GM23248 (cell line): ENCODE results near the gene MAPT. TPM values are rescaled to one million over a fixed set of nuclear protein-coding genes. Genes with fewer than 3 reads are reported as not detected.

Source experiments
- DNase-seq: peaks from one replicate; pipeline ENCODE4 v3.0.0-alpha.2; 2015
- H2AFZ ChIP-seq: fragments of 200-600 bp; sonication (generic); 2 replicates; pipeline ENCODE4 v1.6.1; 2016; ENCODE audit warnings: antibody characterized with exemption
- H3F3A ChIP-seq: fragments of 200-600 bp; sonication (generic); 2 replicates; pipeline ENCODE4 v1.6.1; 2016; ENCODE audit warnings: mild to moderate bottlenecking, antibody characterized with exemption, mixed run types; ENCODE audit not compliant: insufficient read depth
- H3K27ac ChIP-seq: fragments of 200-600 bp; sonication (generic); 2 replicates; pipeline ENCODE4 v1.5.1; 2016; ENCODE audit warnings: mild to moderate bottlenecking
- H3K27me3 ChIP-seq: fragments of 200-600 bp; sonication (generic); replicated peaks from 2 replicates; pipeline ENCODE4 v1.6.1; 2016; ENCODE audit warnings: mild to moderate bottlenecking; ENCODE audit not compliant: insufficient read depth
- H3K36me3 ChIP-seq: fragments of 200-600 bp; sonication (generic); 2 replicates; pipeline ENCODE4 v1.6.1; 2016; ENCODE audit warnings: low read depth, mild to moderate bottlenecking
- H3K4me1 ChIP-seq: fragments of 200-600 bp; sonication (generic); 2 replicates; pipeline ENCODE4 v1.6.1; 2016; ENCODE audit warnings: mild to moderate bottlenecking; ENCODE audit not compliant: insufficient read depth
- H3K4me2 ChIP-seq: fragments of 200-600 bp; sonication (generic); one replicate; pipeline ENCODE4 v1.6.1; 2016; ENCODE audit warnings: mild to moderate bottlenecking; ENCODE audit not compliant: unreplicated experiment
- H3K4me3 ChIP-seq: fragments of 200-600 bp; sonication (generic); 2 replicates; pipeline ENCODE4 v1.5.1; 2016; ENCODE audit warnings: mild to moderate bottlenecking
- H3K79me2 ChIP-seq: fragments of 200-600 bp; sonication (generic); 2 replicates; pipeline ENCODE4 v1.6.1; 2016; ENCODE audit warnings: mild to moderate bottlenecking; ENCODE audit not compliant: insufficient read depth
- H3K9ac ChIP-seq: fragments of 200-600 bp; sonication (generic); 2 replicates; pipeline ENCODE4 v1.6.1; 2016; ENCODE audit warnings: mild to moderate bottlenecking
- H3K9me2 ChIP-seq: fragments of 200-600 bp; sonication (generic); 2 replicates; pipeline ENCODE4 v1.6.1; 2016; ENCODE audit warnings: mixed run types, mild to moderate bottlenecking, moderate library complexity; ENCODE audit not compliant: insufficient read depth
- H3K9me3 ChIP-seq: fragments of 200-600 bp; sonication (generic); one replicate; pipeline ENCODE4 v1.6.1; 2017; ENCODE audit warnings: low read depth
- H4K20me1 ChIP-seq: fragments of 200-600 bp; sonication (generic); 2 replicates; pipeline ENCODE4 v1.6.0; 2016; ENCODE audit not compliant: insufficient read depth
- EZH2 ChIP-seq: fragments of 200-600 bp; sonication (generic); IDR thresholded peaks from 2 replicates; pipeline ENCODE4 v1.6.1; 2018; ENCODE audit warnings: antibody characterized with exemption, mild to moderate bottlenecking; ENCODE audit not compliant: insufficient read depth, poor library complexity, severe bottlenecking
- EZH2phosphoT487 ChIP-seq: fragments of 200-600 bp; sonication (generic); IDR thresholded peaks from 2 replicates; pipeline ENCODE4 v1.6.1; 2018; ENCODE audit warnings: antibody characterized with exemption, moderate library complexity, mild to moderate bottlenecking, low read depth; ENCODE audit not compliant: insufficient read depth
- WGBS, 2 experiments: methylation state at CpG; one replicate each; pipeline ENCODE4 v1.1.6; 2015 to 2017; ENCODE audit warnings: low lambda C conversion rate in 2 of 2, low coverage in 1 of 2; ENCODE audit errors: missing lambda C conversion rate in 2 of 2; 5-methylcytosine and 5-hydroxymethylcytosine counted together
- in situ Hi-C: fragments of 300-500 bp; cut with MboI; formaldehyde crosslinking; loops from 2 replicates; pipeline ENCODE4 v1.15.0; 2020
- polyA plus RNA-seq: library from polyadenylated mRNA; unstranded; fragments of >200 nt; fragmentation: Nextera tagmentation; extraction: Ambion mirVana; gene quantifications from 2 replicates; pipeline ENCODE4 v1.2.1, GENCODE V29; 2016
- total RNA-seq: library from RNA; depleted of rRNA; stranded (reverse); fragments of >200 nt; shearing (Covaris generic); gene quantifications from 2 replicates; pipeline ENCODE4 v1.2.3, GENCODE V29; 2014

Gene MAPT
- total and polyA plus RNA-seq, 2 experiments from 2014 or later: 0.06 TPM; not detected in 1

GRCh38 chr17:45895969-45896785, 1.8 kb downstream of the MAPT start:
- H2AFZ ChIP-seq: no peak overlapping the region
- no peak overlapping the region for H3K9ac ChIP-seq
- H3K27me3 ChIP-seq: peaks cover 32% of the 10 kb centered on the region
- DNase-seq: peak; percentile 9
- no peaks in the 10 kb centered on the region for H3K9me2 ChIP-seq
- no peaks in the 10 kb centered on the region for H3K79me2 ChIP-seq
- WGBS, 2 experiments: 10 to 13% methylated on average over 54 to 55 of the region's 55 CpGs
- H3K36me3 ChIP-seq: no peaks in the 10 kb centered on the region
- no peaks in the 10 kb centered on the region for H4K20me1 ChIP-seq
- no peak overlapping the region for H3K4me3 ChIP-seq
- no peak overlapping the region for H3K27ac ChIP-seq
- H3K4me2 ChIP-seq: no peak overlapping the region
- H3F3A ChIP-seq: no peaks in the 10 kb centered on the region
- in situ Hi-C loops: no loop called here
- no peaks in the 10 kb centered on the region for H3K9me3 ChIP-seq
- H3K4me1 ChIP-seq: no peaks in the 10 kb centered on the region
- TF ChIP-seq EZH2phosphoT487: no peak
- no peak for TF ChIP-seq EZH2

- H3K4me2 ChIP-seq: no peak overlapping the region
- WGBS, 2 experiments: 56 to 58% methylated on average over 55 to 65 of the region's 67 CpGs
- H3K4me1 ChIP-seq: no peaks in the 10 kb centered on the region
- no peak overlapping the region for H2AFZ ChIP-seq
- H3K9me2 ChIP-seq: no peaks in the 10 kb centered on the region
- H3K27ac ChIP-seq: no peak overlapping the region
- no peak overlapping the region for H3K4me3 ChIP-seq
- H3K9me3 ChIP-seq: no peaks in the 10 kb centered on the region
- DNase-seq: no peak
- no peaks in the 10 kb centered on the region for H3F3A ChIP-seq
- H3K36me3 ChIP-seq: no peaks in the 10 kb centered on the region
- H3K9ac ChIP-seq: no peak overlapping the region
- TF ChIP-seq EZH2phosphoT487 (no peak), EZH2 (no peak)
- no peaks in the 10 kb centered on the region for H4K20me1 ChIP-seq
- H3K79me2 ChIP-seq: no peaks in the 10 kb centered on the region
- peaks cover 34% of the 10 kb centered on the region for H3K27me3 ChIP-seq
- in situ Hi-C loops: no loop called here
Observed at GRCh38 chr17:45896803-45897693, 2.7 kb downstream of the MAPT start.

- H3K9me3 ChIP-seq: no peaks in the 10 kb centered on the region
Observed at GRCh38 chr17:45900136-45900535, 5.8 kb downstream of the MAPT start.

GRCh38 chr17:45900723-45901415, 6.5 kb downstream of the MAPT start:
- in situ Hi-C loops: no loop called here
- WGBS, 2 experiments: 53% methylated on average over 13 of the region's 13 CpGs
- Histone ChIP-seq H3K27ac (no peak overlapping the region), H3K36me3 (no peaks in the 10 kb centered on the region), H4K20me1 (no peaks in the 10 kb centered on the region), H3F3A (no peaks in the 10 kb centered on the region), H3K9me2 (no peaks in the 10 kb centered on the region), H3K9ac (no peak overlapping the region), H3K9me3 (no peaks in the 10 kb centered on the region), H2AFZ (no peak overlapping the region), H3K27me3 (peaks cover 43% of the 10 kb centered on the region), H3K4me1 (no peaks in the 10 kb centered on the region), H3K4me2 (no peak overlapping the region), H3K4me3 (no peak overlapping the region), H3K79me2 (no peaks in the 10 kb centered on the region)
- DNase-seq: no peak
- TF ChIP-seq EZH2 (no peak), EZH2phosphoT487 (no peak)

More at GRCh38 chr17:45900136-45900535, 5.8 kb downstream of the MAPT start:
- 19 to 28% methylated on average over 2 of the region's 2 CpGs for WGBS, 2 experiments
- H3F3A ChIP-seq: no peaks in the 10 kb centered on the region
- no peak overlapping the region for H3K27ac ChIP-seq
- H3K4me2 ChIP-seq: no peak overlapping the region
- no peaks in the 10 kb centered on the region for H3K36me3 ChIP-seq
- peaks cover 43% of the 10 kb centered on the region for H3K27me3 ChIP-seq
- no peaks in the 10 kb centered on the region for H3K4me1 ChIP-seq
- in situ Hi-C loops: no loop called here
- no peak for DNase-seq
- H3K9ac ChIP-seq: no peak overlapping the region
- TF ChIP-seq EZH2phosphoT487 (no peak), EZH2 (no peak)
- no peaks in the 10 kb centered on the region for H4K20me1 ChIP-seq
- no peaks in the 10 kb centered on the region for H3K9me2 ChIP-seq
- H3K4me3 ChIP-seq: no peak overlapping the region
- no peaks in the 10 kb centered on the region for H3K79me2 ChIP-seq
- H2AFZ ChIP-seq: no peak overlapping the region
